Measurements from ENCODE around the gene PPM1A.

- TF ChIP-seq POLR2A (IDR thresholded peaks at IDR 0.05): no peak
- no peak for TF ChIP-seq CTCF (IDR thresholded peaks at IDR 0.05)
- no peak for TF ChIP-seq POLR2AphosphoS5 (IDR thresholded peaks at IDR 0.05)
- TF ChIP-seq EP300 (IDR thresholded peaks at IDR 0.05): no peak
Observed at GRCh38 chr14:60245380-60246177, 3.4 kb upstream of the PPM1A start.

All from stomach (tissue), 4 donors.